HG03521 (cell line): ENCODE measurements around the gene KRT6B.
"Not testable (repeated sequence)": the region's sequence is repeated elsewhere in the genome, so short reads cannot be mapped to it uniquely, and the experiment has no call there.

Experiments
- ATAC-seq: cut with Tn5 transposase; IDR thresholded peaks from one replicate; pipeline ENCODE4 v1.9.1; 2021; ENCODE audit warnings: mild to moderate bottlenecking, moderate library complexity; ENCODE audit not compliant: unreplicated experiment

Gene KRT6B

GRCh38 chr12:52415870-52416750 lies 35.8 kb downstream of the KRT6B start:
- no peak for ATAC-seq

- no peak for ATAC-seq
Measured at GRCh38 chr12:52414936-52415335, 37.0 kb downstream of the KRT6B start.

GRCh38 chr12:52413782-52414345 lies 38.1 kb downstream of the KRT6B start:
- ATAC-seq: no peak

- ATAC-seq: no peak
Measured at GRCh38 chr12:52413202-52413601, 38.7 kb downstream of the KRT6B start.

GRCh38 chr12:52411815-52412214 lies 40.1 kb downstream of the KRT6B start:
- ATAC-seq: no peak

- ATAC-seq: not testable (repeated sequence)
Measured at GRCh38 chr12:52410589-52411248, 41.2 kb downstream of the KRT6B start.

- no peak for ATAC-seq
Measured at GRCh38 chr12:52407918-52408317, 44.0 kb downstream of the KRT6B start.

- ATAC-seq: no peak
Measured at GRCh38 chr12:52405922-52406385, 46.0 kb downstream of the KRT6B start, which contains the start of gene KRT82. Gene KRT82, minus strand, starts transcription at chr12:52406335. Its CDS starts 58 bp downstream, at chr12:52406277.

GRCh38 chr12:52404951-52405350 lies 47.0 kb downstream of the KRT6B start:
- no peak for ATAC-seq

- ATAC-seq: no peak
Measured at GRCh38 chr12:52403561-52403960, 48.4 kb downstream of the KRT6B start.

- no peak for ATAC-seq
Measured at GRCh38 chr12:52402873-52403540, 48.9 kb downstream of the KRT6B start.

- no peak for ATAC-seq
Measured at GRCh38 chr12:52402377-52402776, 49.6 kb downstream of the KRT6B start.

- no peak for ATAC-seq
Measured at GRCh38 chr12:52401926-52402325, 50.0 kb downstream of the KRT6B start.

GRCh38 chr12:52401526-52401925 lies 50.4 kb downstream of the KRT6B start:
- no peak for ATAC-seq

GRCh38 chr12:52400906-52401305 lies 51.0 kb downstream of the KRT6B start:
- ATAC-seq: no peak

GRCh38 chr12:52399756-52400155 lies 52.2 kb downstream of the KRT6B start:
- ATAC-seq: no peak

GRCh38 chr12:52398176-52398575 lies 53.8 kb downstream of the KRT6B start:
- ATAC-seq: no peak

- ATAC-seq: no peak
Measured at GRCh38 chr12:52396656-52397055, 55.3 kb downstream of the KRT6B start.
